ENCODE results near the gene ZNRF2. TPM values are rescaled to one million over a fixed set of nuclear protein-coding genes. Genes with fewer than 3 reads are reported as not detected.

ZNRF2 gene
- polyA plus RNA-seq, 1 of the 3 experiments (the other 2 are of a cell fraction) = 4.0 TPM

DNA sequence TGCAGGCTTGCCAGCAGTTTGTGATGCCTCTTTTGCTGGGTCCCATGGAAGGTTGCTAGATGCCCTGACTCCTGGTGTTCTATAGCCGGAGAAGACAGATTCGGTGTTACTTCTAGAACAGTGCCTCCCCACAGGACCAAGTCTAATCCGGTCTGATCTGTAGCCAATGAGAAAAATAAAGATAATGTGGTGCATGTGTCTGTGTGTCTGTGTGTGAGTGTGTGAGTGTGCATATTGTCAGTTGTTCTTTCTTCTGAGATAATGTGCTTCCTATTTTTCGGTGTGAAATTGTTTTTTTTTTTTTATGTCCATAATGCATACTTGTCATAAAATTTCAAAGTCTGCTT is 29.7 kb upstream of the ZNRF2 start:
- Histone ChIP-seq H3K27ac (ENCODE audit: low read depth in 2 of 2, low read length in 1 of 2) (no peak overlapping the region), H3K4me2 (no peak overlapping the region), H3K9me2 (no peaks in the 10 kb centered on the region), H3F3A (replicated peaks; ENCODE audit: insufficient read depth) (no peaks in the 10 kb centered on the region), H3K79me2 (ENCODE audit: insufficient read depth) (no peaks in the 10 kb centered on the region), H3K27me3 (ENCODE audit: insufficient read depth) (no peaks in the 10 kb centered on the region), H3K9me3 (no peaks in the 10 kb centered on the region), H3K4me3 (ENCODE audit: low read depth in 2 of 2, low read length in 1 of 2) (no peak overlapping the region), H2AFZ (ENCODE audit: low read depth) (no peak overlapping the region), H3K36me3 (replicated peaks in 1 of 2; ENCODE audit: control insufficient read depth in 1 of 2, insufficient read depth in 2 of 2, low read length in 1 of 2) (no peaks in the 10 kb centered on the region), H3K4me1 (ENCODE audit: control insufficient read depth in 1 of 2, insufficient read depth in 2 of 2, low read depth in 1 of 2, low read length in 1 of 2) (peaks cover 0 to 9% of the 10 kb centered on the region in 2 experiments; a peak in 1 of 4 replicates), H3K9ac (no peak overlapping the region), H4K20me1 (ENCODE audit: insufficient read depth) (no peaks in the 10 kb centered on the region)
- ChIA-PET POLR2A (no interaction called here), CTCF (interaction anchor here (1.3 to 1.5 kb wide), 2 partner anchors 20 to 21 kb away, joined by 4 read pairs; no protein-coding TSS in a partner anchor)
- no peak for DNase-seq
- WGBS (ENCODE audit: low lambda C conversion rate) = 73% methylated on average over 4 of the region's 4 CpGs
- no peak for TF ChIP-seq SIN3A (IDR thresholded peaks at IDR 0.05; ENCODE audit: borderline replicate concordance, low read depth, low read length)
- TF ChIP-seq NFIC (IDR thresholded peaks at IDR 0.05; ENCODE audit: borderline replicate concordance) = no peak
- TF ChIP-seq MEF2A (IDR thresholded peaks at IDR 0.05; ENCODE audit: borderline replicate concordance, low read depth) = no peak
- TF ChIP-seq FOXM1 (IDR thresholded peaks at IDR 0.05; ENCODE audit: low read depth) = no peak

DNA sequence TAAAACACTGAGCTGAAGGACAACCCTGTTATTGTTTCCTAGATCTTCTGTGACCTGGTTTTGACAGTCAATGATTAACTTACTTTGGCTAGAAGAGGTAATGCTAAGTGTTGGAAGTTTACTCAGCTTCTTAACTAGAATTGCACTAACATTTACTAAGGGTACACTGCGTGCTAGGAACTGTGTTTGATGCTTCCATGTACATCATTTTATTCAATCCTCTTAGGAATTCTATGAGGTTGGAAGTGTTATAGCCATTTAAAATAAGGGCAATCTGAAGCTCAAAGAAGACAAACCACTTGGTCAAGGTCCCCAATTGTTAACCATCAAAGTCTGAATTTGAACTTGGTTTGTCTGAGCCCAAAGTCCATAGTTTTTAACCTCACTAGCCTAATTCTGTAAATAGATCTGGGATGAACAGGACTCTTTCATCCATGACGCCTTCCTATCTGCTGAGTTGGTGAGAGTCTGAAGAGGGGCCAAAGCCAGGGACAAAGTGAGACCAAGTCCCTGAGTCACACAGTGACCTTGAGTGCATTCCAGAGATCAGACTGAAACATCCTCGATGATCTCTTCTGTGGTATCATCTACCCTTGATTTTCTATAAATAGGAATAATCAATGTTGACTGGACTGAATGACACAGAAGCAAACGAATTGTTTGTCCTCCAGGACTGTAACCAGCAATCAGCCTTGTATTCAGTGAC is 29.2 kb upstream of the ZNRF2 start:
- Histone ChIP-seq H3F3A (replicated peaks; ENCODE audit: insufficient read depth) (no peaks in the 10 kb centered on the region), H4K20me1 (ENCODE audit: insufficient read depth) (no peaks in the 10 kb centered on the region), H3K4me2 (no peak overlapping the region), H3K9me3 (no peaks in the 10 kb centered on the region), H3K27ac (ENCODE audit: low read depth in 2 of 2, low read length in 1 of 2) (no peak overlapping the region), H2AFZ (ENCODE audit: low read depth) (no peak overlapping the region), H3K79me2 (ENCODE audit: insufficient read depth) (no peaks in the 10 kb centered on the region), H3K4me3 (ENCODE audit: low read depth in 2 of 2, low read length in 1 of 2) (no peak overlapping the region), H3K9me2 (no peaks in the 10 kb centered on the region), H3K27me3 (ENCODE audit: insufficient read depth) (no peaks in the 10 kb centered on the region), H3K36me3 (replicated peaks in 1 of 2; ENCODE audit: control insufficient read depth in 1 of 2, insufficient read depth in 2 of 2, low read length in 1 of 2) (no peaks in the 10 kb centered on the region), H3K4me1 (ENCODE audit: control insufficient read depth in 1 of 2, insufficient read depth in 2 of 2, low read depth in 1 of 2, low read length in 1 of 2) (peaks cover 0 to 9% of the 10 kb centered on the region in 2 experiments; a peak in 1 of 4 replicates), H3K9ac (no peak overlapping the region)
- DNase-seq = no peak
- POLR2A ChIA-PET = no interaction called here
- TF ChIP-seq TCF12 (IDR thresholded peaks at IDR 0.05) = no peak
- no peak for TF ChIP-seq SMC3 (IDR thresholded peaks at IDR 0.05; ENCODE audit: low read depth, low read length)
- CTCF ChIA-PET = interaction anchor here (1.3 to 1.5 kb wide), 2 partner anchors 19 to 21 kb away, joined by 4 read pairs; no protein-coding TSS in a partner anchor
- 48% methylated on average over 4 of the region's 4 CpGs for WGBS (ENCODE audit: low lambda C conversion rate)

DNA sequence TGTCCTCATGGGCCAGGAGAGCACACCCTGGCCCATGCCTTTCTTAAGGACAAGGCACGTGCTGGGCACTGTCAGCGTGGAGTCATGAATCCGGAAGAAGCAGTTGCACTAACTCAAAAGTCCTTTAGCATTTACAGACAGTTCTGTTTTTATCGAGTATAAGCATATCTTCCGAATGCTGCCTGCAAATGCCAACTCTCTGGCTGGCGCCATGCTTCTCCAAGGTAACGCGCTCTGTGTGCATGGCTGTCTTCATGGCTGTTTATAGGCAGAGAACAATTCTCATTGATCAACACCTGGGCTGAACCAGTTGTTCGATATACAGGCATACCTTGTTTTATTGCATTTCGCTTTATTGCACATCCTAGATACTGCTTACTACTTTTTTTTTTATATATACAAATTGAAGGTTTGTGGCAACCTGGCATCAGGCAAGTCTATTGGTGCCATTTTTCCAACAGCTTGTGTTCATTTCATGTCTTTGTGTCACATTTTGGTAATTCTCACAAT is 28.0 kb upstream of the ZNRF2 start:
- Histone ChIP-seq H3K4me1 (ENCODE audit: control insufficient read depth in 1 of 2, insufficient read depth in 2 of 2, low read depth in 1 of 2, low read length in 1 of 2) (peaks cover 0 to 9% of the 10 kb centered on the region in 2 experiments; a peak in 1 of 4 replicates), H3K9me3 (no peaks in the 10 kb centered on the region), H2AFZ (ENCODE audit: low read depth) (no peak overlapping the region), H3K27ac (ENCODE audit: low read depth in 2 of 2, low read length in 1 of 2) (no peak overlapping the region), H3K36me3 (replicated peaks in 1 of 2; ENCODE audit: control insufficient read depth in 1 of 2, insufficient read depth in 2 of 2, low read length in 1 of 2) (no peaks in the 10 kb centered on the region), H3K27me3 (ENCODE audit: insufficient read depth) (no peaks in the 10 kb centered on the region), H3K9me2 (no peaks in the 10 kb centered on the region), H3K4me3 (ENCODE audit: low read depth in 2 of 2, low read length in 1 of 2) (no peak overlapping the region), H3K4me2 (no peak overlapping the region), H3F3A (replicated peaks; ENCODE audit: insufficient read depth) (no peaks in the 10 kb centered on the region), H4K20me1 (ENCODE audit: insufficient read depth) (no peaks in the 10 kb centered on the region), H3K79me2 (ENCODE audit: insufficient read depth) (no peaks in the 10 kb centered on the region), H3K9ac (no peak overlapping the region)
- 92% methylated on average over 10 of the region's 10 CpGs for WGBS (ENCODE audit: low lambda C conversion rate)
- ChIA-PET POLR2A (no interaction called here), CTCF (no interaction called here)
- TF ChIP-seq, protein P1, sequence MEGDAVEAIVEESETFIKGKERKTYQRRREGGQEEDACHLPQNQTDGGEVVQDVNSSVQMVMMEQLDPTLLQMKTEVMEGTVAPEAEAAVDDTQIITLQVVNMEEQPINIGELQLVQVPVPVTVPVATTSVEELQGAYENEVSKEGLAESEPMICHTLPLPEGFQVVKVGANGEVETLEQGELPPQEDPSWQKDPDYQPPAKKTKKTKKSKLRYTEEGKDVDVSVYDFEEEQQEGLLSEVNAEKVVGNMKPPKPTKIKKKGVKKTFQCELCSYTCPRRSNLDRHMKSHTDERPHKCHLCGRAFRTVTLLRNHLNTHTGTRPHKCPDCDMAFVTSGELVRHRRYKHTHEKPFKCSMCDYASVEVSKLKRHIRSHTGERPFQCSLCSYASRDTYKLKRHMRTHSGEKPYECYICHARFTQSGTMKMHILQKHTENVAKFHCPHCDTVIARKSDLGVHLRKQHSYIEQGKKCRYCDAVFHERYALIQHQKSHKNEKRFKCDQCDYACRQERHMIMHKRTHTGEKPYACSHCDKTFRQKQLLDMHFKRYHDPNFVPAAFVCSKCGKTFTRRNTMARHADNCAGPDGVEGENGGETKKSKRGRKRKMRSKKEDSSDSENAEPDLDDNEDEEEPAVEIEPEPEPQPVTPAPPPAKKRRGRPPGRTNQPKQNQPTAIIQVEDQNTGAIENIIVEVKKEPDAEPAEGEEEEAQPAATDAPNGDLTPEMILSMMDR (IDR thresholded peaks at IDR 0.05) = no peak
- no peak for TF ChIP-seq GABPA (IDR thresholded peaks at IDR 0.05; ENCODE audit: low read depth)
- no peak for TF ChIP-seq SMC3 (IDR thresholded peaks at IDR 0.05; ENCODE audit: low read depth, low read length)
- TF ChIP-seq RXRA (IDR thresholded peaks at IDR 0.05; ENCODE audit: borderline replicate concordance, low read depth) = no peak
- TF ChIP-seq TCF12 (IDR thresholded peaks at IDR 0.05) = no peak
- no peak for TF ChIP-seq TEAD4 (IDR thresholded peaks at IDR 0.05; ENCODE audit: borderline replicate concordance, insufficient read depth)
- no peak for TF ChIP-seq POLR2AphosphoS5 (IDR thresholded peaks at IDR 0.05; ENCODE audit: low read depth, low read length)
- TF ChIP-seq RAD21 (IDR thresholded peaks at IDR 0.05; ENCODE audit: low read length) = no peak
- TF ChIP-seq NFIC (IDR thresholded peaks at IDR 0.05; ENCODE audit: borderline replicate concordance) = no peak
- TF ChIP-seq SIN3A (IDR thresholded peaks at IDR 0.05; ENCODE audit: borderline replicate concordance, low read depth, low read length) = no peak
- no peak for TF ChIP-seq RCOR1 (IDR thresholded peaks at IDR 0.05; ENCODE audit: low read length)
- no peak for TF ChIP-seq ELF1 (IDR thresholded peaks at IDR 0.05)
- TF ChIP-seq FOXJ3 (CRISPR knock-in tag; IDR thresholded peaks at IDR 0.05) = no peak
- TF ChIP-seq YY1 (IDR thresholded peaks at IDR 0.05; ENCODE audit: low read depth) = no peak
- TF ChIP-seq USF2 (IDR thresholded peaks at IDR 0.05; ENCODE audit: borderline replicate concordance, low read depth, low read length) = no peak
- TF ChIP-seq, protein P2, sequence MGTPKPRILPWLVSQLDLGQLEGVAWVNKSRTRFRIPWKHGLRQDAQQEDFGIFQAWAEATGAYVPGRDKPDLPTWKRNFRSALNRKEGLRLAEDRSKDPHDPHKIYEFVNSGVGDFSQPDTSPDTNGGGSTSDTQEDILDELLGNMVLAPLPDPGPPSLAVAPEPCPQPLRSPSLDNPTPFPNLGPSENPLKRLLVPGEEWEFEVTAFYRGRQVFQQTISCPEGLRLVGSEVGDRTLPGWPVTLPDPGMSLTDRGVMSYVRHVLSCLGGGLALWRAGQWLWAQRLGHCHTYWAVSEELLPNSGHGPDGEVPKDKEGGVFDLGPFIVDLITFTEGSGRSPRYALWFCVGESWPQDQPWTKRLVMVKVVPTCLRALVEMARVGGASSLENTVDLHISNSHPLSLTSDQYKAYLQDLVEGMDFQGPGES (IDR thresholded peaks at IDR 0.05; ENCODE audit: low read depth, low read length) = no peak
- TF ChIP-seq, protein P3, sequence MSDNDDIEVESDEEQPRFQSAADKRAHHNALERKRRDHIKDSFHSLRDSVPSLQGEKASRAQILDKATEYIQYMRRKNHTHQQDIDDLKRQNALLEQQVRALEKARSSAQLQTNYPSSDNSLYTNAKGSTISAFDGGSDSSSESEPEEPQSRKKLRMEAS (IDR thresholded peaks at IDR 0.05; ENCODE audit: low read depth) = no peak
- DNase-seq = no peak
